Uterus (tissue), 4 donors: ENCODE measurements around the gene GAS7. TPM values are rescaled to one million over a fixed set of nuclear protein-coding genes. Genes with fewer than 3 reads are reported as not detected.
A peak's percentile ranks its signal among the peaks of the same experiment; 100 is the strongest.

Experiments
- DNase-seq, 2 donors: peaks; one replicate each; pipeline ENCODE4 v3.0.0-alpha.2; 2019 to 2020
- H3K27ac ChIP-seq, 2 donors: fragments of 200-600 bp; sonication (generic); 1 replicate in 1 of 2; 2 replicates in 1 of 2; pipeline ENCODE4 v1.5.1; 2016 to 2018
- H3K27me3 ChIP-seq, 2 donors: fragments of 200-600 bp; sonication (generic); one replicate each; pipeline ENCODE4 v1.5.1; 2018 to 2019; ENCODE audit warnings: control low read depth in 1 of 2
- H3K36me3 ChIP-seq, 2 donors: fragments of 200-600 bp; sonication (generic); one replicate each; pipeline ENCODE4 v1.5.1; 2019; ENCODE audit warnings: control low read depth in 1 of 2
- H3K4me1 ChIP-seq, 2 donors: fragments of 200-600 bp; sonication (generic); one replicate each; pipeline ENCODE4 v1.5.1; 2018 to 2019; ENCODE audit warnings: control low read depth in 1 of 2
- H3K4me3 ChIP-seq, 2 donors: fragments of 200-600 bp; sonication (generic); 1 replicate in 1 of 2; 2 replicates in 1 of 2; pipeline ENCODE4 v1.5.1; 2018 to 2019; ENCODE audit warnings: mild to moderate bottlenecking in 1 of 2
- H3K9me3 ChIP-seq, 2 donors: fragments of 200-600 bp; sonication (generic); one replicate each; pipeline ENCODE4 v1.5.1; 2019; ENCODE audit warnings: control low read depth in 1 of 2
- CTCF ChIP-seq, 4 experiments: fragments of 200-600 bp in 2 of 4; fragments of 450-650 bp in 2 of 4; sonication (generic) in 2 of 4; IDR thresholded peaks; one replicate each; pipeline ENCODE4 v1.5.1; 2016 to 2019; ENCODE audit warnings: antibody characterized with exemption in 4 of 4, mild to moderate bottlenecking in 2 of 4, moderate library complexity in 1 of 4
- POLR2A ChIP-seq, 2 donors: fragments of 450-650 bp; IDR thresholded peaks; one replicate each; pipeline ENCODE4 v1.6.1; 2016; ENCODE audit warnings: antibody characterized with exemption in 2 of 2, mild to moderate bottlenecking in 1 of 2, moderate library complexity in 1 of 2
- intact Hi-C: fragments of 100-400 bp; cut with DNase I; formaldehyde crosslinking; loops from one replicate; pipeline ENCODE4 v1.15.1; 2023; ENCODE audit warnings: low total_unique reads
- total RNA-seq, 4 donors: library from RNA; depleted of rRNA in 3 of 4; stranded (reverse); fragments of >200 nt in 3 of 4; gene quantifications; one replicate each; pipeline versions ENCODE4 v1.1.0 to v1.2.4, GENCODE V29; 2014 to 2023
- donor health status: DM: yes; HTN: yes; CAD: no.

GAS7 gene
- total RNA-seq, 4 donors from 2014 or later: 12.8 to 95.9 (median 40.8) TPM

DNA sequence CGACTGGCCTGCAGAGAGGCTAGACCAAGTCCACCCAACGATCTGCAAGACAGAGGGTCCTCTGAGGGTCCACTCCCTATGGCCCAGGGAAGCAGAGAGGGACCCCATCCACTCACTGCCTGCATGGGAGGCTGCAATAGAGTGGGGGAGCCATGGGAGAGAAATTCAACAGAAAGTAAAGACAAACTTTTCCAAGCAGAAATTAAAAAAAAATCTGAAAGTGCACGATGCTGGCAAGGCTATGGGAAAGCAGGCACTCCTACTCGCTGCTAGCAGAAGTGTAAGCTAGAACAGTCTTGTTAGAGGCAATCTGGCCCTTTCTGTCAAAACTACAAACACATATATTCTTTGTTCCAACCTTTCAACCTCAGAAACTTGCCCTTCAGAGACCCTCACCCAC is 85.4 kb downstream of the GAS7 start:
- intact Hi-C loops: no loop called here
- H3K27me3 ChIP-seq: no peaks in the 10 kb centered on the region
- H3K27ac ChIP-seq: peak overlapping the region; percentile 89 to 97
- H3K4me3 ChIP-seq: no peak overlapping the region
- TF ChIP-seq POLR2A (IDR thresholded peaks at IDR 0.05) (no peak), CTCF (IDR thresholded peaks at IDR 0.05) (no peak)
- H3K9me3 ChIP-seq: no peaks in the 10 kb centered on the region
- peaks cover 3 to 4% of the 10 kb centered on the region in 2 donors for H3K4me1 ChIP-seq
- no peak for DNase-seq
- no peaks in the 10 kb centered on the region for H3K36me3 ChIP-seq

GRCh38 chr17:10111907-10112452 is 86.4 kb downstream of the GAS7 start:
- Histone ChIP-seq H3K9me3 (no peaks in the 10 kb centered on the region), H3K27me3 (no peaks in the 10 kb centered on the region), H3K4me3 (no peak overlapping the region), H3K36me3 (no peaks in the 10 kb centered on the region), H3K27ac (peak overlapping the region; percentile 89 to 97), H3K4me1 (peaks cover 0 to 3% of the 10 kb centered on the region in 2 donors)
- no peak for DNase-seq
- intact Hi-C loops: no loop called here
- TF ChIP-seq POLR2A (IDR thresholded peaks at IDR 0.05): no peak
- TF ChIP-seq CTCF (IDR thresholded peaks at IDR 0.05): no peak

DNA sequence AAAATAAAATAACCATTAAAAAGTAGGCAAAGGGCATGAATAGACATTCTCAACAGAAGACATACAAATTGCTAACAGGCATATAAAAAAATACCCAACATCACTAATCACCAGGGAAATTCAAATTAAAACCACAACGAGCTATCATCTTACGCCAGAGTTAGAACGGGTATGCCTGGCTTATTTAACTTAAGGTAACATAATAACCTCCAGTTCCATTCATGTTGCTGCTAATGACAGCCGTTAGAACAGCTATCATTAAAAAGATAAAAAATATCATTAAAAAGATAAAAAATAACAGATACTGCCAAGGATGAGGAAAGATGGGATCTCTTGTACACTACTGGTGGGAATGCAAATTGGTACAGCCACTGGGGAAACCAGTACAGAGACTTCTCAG is 89.3 kb downstream of the GAS7 start:
- Histone ChIP-seq H3K27me3 (no peaks in the 10 kb centered on the region), H3K36me3 (no peaks in the 10 kb centered on the region), H3K4me3 (no peak overlapping the region), H3K4me1 (peaks cover 3% of the 10 kb centered on the region in 2 donors), H3K9me3 (no peaks in the 10 kb centered on the region), H3K27ac (no peak overlapping the region)
- DNase-seq: no peak
- intact Hi-C loops: no loop called here
- TF ChIP-seq POLR2A (IDR thresholded peaks at IDR 0.05) (no peak), CTCF (IDR thresholded peaks at IDR 0.05) (no peak)

DNA sequence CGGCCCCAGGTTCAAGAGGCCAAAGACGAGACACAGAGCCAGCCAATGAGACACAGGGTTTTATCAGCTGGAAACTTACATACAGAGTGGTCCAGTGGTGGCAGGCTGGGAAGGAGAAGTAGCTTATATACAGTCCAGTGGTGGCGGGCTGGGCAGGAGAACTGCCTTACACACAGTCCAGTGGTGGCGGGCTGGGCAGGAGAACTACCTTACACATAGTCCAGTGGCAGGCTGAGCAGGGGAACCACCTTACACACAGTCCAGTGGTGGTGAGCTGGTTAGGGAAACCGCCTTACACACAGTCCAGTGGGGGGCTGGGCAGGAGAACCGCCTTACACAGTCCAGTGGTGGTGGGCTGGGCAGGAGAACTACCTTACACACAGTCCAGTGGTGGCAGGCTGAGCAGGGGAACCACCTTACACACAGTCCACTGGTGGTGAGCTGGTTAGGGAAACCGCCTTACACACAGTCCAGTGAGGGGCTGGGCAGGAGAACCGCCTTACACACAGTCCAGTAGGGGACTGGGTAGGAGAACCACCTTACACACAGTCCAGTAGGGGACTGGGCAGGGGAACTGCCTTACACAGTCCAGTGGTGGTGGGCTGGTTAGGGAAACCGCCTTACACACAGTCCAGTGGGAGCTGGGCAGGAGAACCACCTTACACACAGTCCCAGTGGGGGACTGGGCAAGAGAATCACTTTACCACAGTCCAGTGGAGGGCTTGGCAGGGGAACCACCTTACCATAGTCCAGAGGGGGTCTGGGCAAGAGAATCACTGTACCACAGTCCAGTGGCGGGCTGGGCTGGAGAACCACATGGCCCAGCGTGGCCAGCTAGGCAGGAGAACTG is 90.9 kb downstream of the GAS7 start:
- no peaks in the 10 kb centered on the region for H3K36me3 ChIP-seq
- no peak overlapping the region for H3K4me3 ChIP-seq
- no peaks in the 10 kb centered on the region for H3K9me3 ChIP-seq
- intact Hi-C loops: no loop called here
- H3K27me3 ChIP-seq: no peaks in the 10 kb centered on the region
- peaks cover 0 to 3% of the 10 kb centered on the region in 2 donors for H3K4me1 ChIP-seq
- no peak overlapping the region for H3K27ac ChIP-seq
- no peak for DNase-seq
- no peak for TF ChIP-seq CTCF (IDR thresholded peaks at IDR 0.05)
- no peak for TF ChIP-seq POLR2A (IDR thresholded peaks at IDR 0.05)

- no peak for DNase-seq
- H3K4me3 ChIP-seq: no peak overlapping the region
- intact Hi-C loops: no loop called here
- H3K9me3 ChIP-seq: no peaks in the 10 kb centered on the region
- H3K27me3 ChIP-seq: no peaks in the 10 kb centered on the region
- H3K4me1 ChIP-seq: peaks cover 0 to 3% of the 10 kb centered on the region in 2 donors
- no peaks in the 10 kb centered on the region for H3K36me3 ChIP-seq
- TF ChIP-seq POLR2A (IDR thresholded peaks at IDR 0.05) (no peak), CTCF (IDR thresholded peaks at IDR 0.05) (no peak)
- peak overlapping the region; percentile 18 to 61 for H3K27ac ChIP-seq
Observed at GRCh38 chr17:10106067-10106466, 92.3 kb downstream of the GAS7 start.
